ENCODE data around the gene CARS2.
"Not testable (repeated sequence)": the region's sequence is repeated elsewhere in the genome, so short reads cannot be mapped to it uniquely, and the experiment has no call there.

The CARS2 gene

DNA sequence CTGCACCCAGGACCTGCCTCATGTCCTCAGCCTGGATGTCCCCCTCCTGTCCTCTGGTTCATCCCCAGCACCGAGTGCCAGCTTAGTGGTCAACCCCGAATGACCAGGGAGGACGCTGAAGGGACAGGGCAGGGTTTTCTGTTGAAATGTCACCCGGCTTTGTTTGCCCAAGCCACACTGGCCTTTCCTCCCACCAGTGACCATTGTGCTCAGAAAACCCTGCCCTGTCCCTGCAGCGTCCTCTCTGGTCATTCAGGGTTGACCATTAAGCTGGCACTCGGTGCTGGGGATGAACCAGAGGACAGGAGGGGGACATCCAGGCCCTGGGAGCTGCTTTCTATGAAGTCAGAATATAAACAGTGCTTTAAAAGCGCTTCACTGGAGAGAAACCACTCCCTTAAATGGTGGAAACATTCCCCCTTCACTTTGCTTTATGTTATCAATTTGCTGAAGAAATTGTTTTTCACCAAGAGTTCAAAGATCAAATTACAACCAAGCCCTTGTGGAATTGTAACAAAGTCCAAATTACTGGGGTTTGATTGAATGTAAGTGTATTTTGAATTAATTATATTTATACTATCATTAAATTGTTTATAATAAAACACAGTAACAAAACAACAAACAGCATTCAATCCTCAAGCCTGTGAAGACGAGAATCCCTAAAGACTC, 21.4 kb downstream of the CARS2 start:
- no peak for DNase-seq

DNA sequence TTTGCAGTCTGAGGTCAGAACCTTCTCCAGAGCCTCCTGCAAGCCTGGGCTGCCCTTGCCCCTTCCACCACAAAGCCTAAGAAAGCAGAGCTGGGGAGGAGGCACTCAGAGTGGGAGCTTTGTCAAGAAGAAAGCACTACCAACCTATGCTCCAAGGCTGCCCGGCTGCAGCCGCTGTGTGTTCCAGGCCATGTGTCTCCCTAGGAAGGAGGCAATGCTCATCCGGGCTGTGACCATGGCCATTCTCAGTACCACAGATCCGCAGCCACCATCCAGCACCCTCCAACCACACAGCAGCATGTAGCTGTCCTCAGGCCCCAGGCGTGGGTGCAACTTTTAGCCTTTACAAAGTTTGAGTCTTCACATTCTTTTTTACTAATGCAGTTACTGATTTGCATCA, 22.0 kb downstream of the CARS2 start:
- no peak for DNase-seq

DNA sequence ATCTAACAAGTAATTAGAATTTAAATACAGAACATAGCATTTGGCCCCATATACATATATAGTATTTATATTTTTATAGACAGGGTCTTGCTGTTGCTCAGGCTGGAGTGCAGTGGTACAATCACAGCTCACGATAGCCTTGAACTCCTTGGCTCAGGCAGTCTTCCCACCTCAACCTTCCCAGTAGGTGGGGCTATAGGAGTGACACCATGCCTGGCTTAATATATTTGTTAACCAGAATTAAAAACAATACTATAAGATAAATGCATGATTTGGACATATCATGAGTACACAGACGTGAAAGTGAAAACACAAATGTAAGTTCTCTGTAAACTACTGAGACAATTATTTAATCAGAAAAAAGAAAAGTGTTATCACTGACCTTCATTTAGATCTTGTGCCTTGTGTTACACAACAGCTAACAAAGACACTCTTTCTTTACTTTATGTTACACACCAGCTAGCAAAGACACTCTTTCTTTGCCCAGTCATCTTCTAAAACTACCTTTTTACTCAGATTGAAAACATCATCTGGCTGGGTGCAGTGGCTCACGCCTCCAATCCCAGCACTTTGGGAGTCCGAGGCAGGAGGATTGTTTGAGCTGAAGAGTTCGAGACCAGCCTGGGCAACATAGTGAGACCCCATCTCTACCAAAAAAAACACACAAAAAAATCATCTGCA, 22.6 kb downstream of the CARS2 start:
- no peak for DNase-seq

DNA sequence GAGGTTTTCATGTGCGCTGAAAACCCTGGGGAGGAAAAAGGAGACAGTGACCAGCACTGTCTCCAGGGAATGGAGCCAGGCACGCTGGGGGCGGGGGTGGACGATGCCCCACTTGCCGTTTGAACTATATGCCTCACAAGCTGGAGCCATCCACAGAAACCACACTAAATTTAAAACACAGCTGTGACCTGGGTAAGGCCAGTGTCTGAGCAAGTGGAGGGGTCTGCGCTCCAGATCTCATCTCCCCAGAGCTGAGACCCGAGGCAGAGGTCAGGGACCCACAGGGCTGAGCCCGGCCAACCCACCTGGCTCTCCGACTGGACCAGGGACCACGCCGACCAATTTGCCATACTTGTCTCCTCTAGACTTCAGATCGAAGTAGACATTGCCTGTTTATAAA, 23.2 kb downstream of the CARS2 start:
- no peak for DNase-seq

DNA sequence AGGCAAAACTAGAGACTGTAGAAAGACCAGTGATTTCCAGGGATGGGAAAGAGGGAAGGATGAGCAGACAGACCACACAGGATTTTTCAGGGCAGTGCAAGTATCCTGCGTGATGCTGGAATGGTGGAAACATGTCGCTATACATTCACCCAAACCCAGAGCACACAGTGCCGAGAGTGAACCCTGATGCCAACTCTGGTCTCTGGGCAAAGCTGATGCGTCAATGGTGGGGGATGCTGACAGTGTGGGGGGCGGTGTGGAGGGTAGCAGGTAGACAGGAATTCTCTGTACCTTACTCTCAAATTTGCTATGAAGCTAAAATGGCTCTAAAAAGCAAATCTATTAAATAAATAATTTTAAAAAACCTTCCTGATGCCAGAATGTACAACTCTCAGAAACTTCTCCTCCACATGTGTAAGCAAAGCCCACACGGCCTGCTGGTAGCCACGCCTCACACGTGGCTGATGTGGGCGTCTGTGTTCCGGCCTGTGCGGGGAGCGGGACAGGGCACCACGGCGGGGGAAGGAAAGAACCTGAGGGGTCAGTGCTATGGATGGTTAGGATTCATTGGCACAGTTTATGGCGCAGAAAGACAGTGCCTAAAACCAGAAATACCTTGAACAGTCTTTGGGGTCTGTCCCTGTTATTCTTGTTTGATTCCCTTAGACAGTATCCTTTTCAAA, 23.9 kb downstream of the CARS2 start:
- no peak for DNase-seq

DNA sequence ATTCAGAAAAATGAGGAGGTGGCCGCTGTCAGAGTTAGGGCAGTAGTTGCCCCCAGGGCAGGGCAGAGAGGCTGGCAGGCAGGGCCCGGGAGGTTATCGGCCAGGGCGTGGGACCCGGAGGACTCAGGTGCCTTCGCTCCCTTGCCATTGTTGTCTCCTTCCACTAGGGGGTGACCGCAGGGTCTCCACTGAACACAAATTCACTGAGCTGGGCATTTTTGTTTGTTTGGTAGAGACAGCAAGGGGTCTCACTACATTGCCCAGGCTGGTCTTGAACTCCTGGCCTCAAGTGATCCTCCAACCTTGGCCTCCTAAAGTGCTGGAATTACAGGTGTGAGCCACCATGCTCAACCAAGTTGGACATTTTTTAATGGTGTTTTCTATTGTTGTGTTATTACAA, 25.1 kb downstream of the CARS2 start:
- DNase-seq: no peak

DNA sequence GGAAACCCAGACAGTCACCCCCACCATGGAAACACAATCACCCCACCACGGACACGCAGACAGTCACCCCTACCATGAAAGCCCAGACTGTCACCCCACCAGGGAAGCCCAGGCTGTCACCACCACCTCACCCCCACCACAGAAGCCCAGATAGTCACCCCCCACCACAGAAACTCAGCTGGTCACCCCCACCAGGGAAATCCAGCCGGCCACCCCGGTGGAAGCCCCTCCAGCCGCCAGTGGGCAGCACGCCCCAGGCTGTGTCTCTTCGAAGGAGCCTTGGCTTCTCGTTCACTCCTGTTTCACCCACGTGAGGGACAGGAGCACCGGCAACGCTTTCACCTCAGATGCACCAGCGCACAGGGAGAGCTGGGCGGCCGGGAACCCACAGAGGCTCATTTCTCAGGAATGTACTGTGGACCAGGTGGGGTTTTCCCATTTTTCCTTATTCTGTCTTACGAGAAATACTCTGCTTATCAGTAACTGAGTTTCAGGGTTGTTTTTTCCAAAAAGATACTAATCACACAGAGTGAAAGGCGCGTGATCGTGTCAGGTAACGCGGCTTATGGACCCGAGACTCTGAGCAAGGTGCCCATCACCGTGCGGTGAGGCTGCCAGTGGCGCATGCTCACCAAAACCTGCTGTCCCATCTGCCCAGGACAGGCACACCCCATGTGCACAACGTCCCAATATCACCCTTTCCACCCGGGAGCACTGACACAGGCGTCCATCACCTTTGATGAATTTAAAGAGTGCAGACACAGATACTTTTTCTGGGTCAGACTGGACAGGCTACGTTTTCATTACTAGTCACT, 28.0 kb downstream of the CARS2 start:
- no peak for DNase-seq

DNA sequence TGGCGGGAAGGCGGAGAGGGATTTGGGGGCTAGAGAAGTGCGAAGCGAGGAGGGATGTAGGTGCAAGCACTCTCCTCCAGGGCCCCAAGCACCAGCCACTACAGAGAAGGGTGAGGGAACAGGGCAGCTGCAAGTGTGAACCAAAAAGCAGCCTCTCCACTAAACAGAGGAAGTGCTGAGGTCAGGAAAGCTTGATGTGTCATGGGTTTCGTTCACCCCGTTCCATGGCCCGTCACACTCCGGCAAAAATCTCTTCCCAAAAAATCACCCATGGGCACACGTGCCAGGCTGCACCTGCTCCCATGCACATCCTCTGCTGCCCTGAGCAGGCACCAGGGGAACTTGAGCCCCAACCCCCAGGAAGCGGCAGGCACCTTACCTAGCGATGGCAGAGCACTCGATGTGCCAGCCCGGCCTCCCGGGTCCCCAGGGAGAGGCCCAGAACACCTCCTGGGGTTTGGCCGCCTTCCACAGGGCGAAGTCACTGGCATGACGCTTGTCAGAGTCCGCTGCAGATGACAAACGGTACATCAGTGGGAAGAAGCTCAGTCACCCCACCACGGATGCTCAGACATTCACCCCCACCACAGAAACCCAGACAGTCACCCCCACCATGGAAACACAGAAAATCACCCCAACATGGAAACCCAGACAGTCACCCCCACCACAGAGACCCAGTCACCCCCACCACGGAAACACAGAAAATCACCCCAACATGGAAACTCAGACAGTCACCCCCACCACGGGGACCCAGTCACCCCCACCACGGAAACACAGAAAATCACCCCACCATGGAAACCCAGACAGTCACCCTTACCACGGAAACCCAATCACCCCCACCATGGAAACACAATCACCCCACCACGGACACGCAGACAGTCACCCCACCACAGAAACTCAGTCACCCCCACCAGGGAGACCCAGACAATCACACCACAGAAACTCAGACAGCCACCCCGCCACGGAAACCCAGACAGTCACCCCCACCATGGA, 29.0 kb downstream of the CARS2 start:
- no peak for DNase-seq

DNA sequence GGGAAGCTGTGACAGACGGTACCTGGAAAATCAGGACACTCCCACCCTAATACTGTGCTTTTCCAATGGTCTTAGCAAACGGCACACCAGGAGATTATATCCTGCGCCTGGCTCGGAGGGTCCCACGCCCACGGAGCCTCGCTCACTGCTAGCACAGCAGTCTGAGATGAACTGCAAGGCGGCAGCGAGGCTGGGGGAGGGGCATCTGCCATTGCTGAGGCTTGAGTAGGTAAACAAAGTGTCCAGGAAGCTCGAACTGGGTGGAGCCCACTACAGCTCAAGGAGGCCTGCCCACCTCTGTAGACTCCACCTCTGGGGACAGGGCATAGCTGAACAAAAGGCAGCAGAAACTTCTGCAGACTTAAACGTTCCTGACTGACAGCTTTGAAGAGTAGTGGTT, 36.1 kb downstream of the CARS2 start:
- DNase-seq: not testable (repeated sequence)

DNA sequence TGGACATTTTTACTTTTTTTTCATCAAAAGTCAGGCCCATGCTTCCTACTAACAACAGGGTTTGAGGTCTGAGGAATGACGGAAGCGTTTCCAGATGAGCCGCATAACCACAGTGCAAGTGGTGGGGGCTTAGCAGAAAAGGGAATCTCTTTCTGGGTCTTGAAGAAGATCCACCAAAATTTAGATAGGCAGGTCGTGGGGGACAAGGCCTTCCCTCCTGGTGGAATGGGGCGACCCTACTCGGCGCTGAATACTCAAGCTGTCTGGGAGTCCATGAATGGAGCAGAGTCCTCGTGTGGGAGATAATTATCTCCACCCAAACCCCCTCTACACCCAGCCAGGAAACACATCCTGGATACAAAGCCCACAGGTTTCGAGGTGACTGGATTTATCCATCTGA, 36.9 kb downstream of the CARS2 start:
- no peak for DNase-seq

DNA sequence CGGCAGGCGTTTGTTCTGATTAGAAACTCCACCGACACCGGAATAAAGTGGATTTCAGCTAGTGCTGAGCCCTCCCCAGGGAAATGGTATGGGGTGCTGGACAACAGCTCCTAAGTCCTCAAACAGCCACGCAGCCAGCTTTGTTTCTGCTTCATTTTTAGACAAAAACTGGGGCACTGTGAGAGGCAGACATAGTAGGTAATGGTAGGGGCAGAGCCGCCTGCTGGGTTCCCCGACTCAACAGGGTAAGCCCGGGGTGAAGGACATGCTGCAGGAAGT, 39.7 kb downstream of the CARS2 start:
- DNase-seq: no peak

DNA sequence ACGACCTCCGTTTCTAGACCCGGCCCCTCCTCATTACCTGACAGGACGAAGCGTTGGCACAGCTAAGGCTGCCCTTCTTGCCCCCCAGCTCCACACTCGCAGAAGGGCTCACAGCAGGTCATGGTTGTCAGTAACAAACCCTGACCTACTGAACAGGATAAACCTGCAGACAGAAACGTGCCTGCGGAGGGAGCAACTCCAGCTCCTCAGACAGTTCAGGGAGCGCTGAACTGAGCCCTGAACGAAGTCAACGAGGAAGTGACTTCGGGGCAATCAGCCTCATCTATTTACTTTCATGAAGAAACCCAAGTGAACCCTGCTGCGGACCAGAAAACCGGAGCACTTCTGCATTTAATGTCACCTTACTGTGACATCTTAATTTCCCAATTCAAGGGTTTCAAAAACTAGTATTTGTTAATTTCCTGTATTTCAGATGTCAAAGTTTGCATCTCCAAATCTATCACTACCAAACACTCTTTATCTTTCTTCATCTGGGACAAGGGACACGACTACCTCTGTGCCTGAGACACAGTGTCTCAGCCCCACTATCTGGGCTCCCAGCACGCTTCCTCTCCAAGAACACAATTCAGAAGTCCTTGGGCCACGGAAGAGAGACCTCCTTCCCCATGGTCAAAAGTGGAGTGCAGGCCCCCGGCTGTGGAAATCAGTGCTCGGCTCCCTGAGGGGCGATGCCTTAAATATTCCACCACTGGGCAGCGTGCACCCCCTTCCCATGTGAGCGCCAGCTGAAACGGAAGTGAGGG, 40.2 kb downstream of the CARS2 start:
- DNase-seq: no peak

DNA sequence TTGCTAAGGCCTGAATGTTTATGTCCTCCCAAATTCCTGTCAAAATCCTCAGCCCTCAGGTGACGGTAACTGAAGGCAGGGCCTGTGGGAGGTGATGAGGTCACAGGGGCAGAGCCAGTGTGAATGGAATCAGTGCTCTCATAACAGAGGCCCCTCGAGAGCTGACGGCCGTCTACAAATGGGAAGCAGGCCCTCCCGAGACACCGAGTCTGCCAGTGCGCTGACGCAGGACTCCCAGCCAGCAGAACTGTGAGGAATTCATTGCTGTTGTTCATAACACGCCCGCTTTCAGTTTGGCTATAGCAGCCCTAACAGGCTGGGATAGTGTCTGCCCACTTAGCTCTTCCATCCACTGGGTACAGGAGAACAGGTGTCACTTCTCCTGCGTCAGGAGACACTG, 41.2 kb downstream of the CARS2 start:
- no peak for DNase-seq

DNA sequence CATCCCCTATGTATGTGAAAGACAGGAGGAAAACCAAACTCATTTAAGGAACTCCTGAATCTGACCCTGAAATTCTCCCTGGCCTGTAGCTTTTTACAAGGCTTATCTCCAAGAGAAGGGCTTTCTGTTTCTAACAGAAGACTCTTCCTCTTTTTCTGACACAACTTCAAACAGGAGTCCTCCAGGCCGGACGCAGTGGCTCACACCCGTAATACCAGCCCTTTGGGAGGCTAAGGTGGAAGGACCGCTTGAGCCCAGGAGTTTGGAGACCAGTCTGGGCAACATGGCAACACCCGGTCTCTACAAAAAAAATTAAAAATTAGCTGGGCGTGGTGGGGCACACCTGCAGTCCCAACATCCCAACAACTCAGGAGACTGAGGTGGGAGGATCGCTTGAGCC, 41.9 kb downstream of the CARS2 start:
- no peak for DNase-seq

DNA sequence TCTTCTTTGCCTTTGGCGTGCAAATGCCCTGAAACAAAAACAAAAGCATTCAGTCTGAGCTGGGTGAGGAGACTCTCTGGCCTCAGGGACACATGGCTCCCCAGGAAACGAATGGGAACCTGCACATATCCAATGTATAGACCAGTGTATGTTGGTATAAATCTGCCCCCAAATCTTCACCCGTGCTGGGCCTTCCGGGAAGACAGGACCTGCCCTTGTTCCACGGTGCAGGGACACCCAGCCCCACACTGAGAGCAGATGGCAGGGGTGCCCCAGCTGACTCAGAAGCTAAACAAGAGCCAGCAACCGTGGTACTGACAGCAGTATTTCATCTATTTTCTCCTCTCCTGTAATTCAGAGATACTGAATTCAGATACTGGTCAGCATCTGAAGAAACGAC, 42.4 kb downstream of the CARS2 start:
- DNase-seq: no peak

DNA sequence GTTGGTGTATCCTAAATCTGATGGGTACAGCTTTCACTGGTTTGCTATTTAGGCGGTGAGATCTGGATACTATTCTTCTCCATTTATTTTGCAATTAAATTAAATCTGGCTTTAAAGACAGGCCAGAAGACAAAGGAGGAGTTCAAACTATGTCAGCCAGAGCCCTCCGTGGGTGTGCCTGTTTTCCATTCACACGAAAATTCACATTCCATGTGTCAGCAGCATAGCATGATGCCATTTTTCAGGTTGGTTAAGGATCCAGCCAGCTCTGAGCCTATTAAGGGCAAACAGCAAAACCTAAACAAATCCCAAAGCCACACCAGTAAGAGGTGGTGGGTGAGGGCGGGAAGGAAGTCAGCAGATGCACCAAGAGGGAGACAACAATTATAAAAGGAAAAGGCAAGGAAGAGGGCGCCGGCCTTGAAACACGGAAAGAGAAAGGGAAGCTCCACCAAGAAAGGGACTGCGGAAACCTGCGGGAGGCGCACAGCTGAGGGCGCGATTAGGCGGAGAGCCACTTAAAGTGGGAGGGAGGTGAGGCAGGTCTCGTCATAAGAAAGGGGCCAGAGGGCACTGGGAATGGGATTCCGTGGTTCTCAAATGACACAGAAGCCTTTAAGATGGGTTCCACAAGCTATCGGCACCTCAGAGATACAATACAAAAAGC, 43.0 kb downstream of the CARS2 start:
- DNase-seq: no peak

DNA sequence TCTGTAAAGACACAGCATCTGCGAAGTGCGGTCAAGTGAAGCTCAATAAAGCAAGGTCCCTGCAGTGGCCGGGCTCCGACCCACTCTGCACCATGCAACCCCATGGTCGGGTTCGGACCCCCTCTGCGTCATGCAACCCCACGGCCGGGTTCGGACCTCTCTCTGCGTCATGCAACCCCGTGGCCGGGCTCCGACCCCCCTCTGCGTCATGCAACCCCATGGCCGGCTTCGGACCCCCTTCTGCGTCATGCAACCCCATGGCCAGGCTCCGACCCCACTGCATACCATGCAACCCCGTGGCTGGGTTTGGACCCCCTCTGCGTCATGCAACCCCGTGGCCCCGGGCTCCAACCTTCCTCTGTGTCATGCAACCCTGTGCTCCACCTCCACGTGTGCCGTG, 43.8 kb downstream of the CARS2 start:
- no peak for DNase-seq

DNA sequence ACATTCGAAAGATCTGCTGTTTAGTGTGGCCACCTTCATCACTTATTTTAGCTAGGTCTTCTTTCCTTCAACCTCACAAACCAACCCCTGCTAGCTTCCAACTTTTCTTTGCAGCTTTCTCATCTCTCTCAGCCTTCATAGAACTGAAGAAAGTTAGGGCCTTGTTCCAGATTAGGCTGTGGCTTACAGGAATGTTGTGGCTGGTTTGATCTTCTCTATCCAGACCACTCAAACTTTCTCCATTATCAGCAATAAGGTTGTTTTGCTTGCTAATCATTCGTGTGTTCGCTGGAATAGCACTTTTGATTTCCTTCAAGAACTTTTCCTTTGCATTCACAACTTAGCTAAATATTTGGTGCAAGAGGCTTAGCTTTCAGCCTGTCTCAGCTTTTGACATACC, 44.7 kb downstream of the CARS2 start:
- DNase-seq: no peak

DNA sequence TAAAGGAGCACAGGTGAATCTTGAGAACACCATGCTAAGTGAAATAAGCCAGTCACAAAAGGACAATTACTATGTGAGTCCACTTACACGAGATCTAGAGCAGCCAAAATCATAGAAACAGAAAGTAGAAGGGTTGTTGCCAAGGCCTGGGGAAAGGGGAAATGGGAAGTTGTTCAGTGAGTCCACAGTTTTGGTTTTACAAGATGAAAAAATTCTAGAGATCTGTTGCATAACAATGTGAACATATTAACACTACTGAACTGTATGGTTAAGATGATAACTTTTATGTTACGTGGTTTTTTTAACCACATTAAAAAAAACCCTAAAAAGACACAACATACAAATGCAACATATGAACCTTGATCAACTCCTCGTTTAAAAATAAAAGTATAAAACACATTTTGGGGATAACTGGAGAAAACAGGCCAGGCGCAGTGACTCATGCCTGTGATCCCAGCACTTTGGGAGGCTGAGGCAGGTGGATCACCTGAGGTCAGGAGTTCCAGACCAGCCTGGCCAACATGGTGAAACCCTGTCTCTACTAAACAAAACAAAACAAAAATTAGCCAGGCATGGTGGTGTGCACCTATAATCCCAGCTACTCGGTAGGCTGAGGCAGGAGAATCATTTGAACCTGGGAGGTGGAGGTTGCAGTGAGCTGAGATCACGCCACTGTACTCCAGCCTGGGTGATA, 47.6 kb downstream of the CARS2 start:
- DNase-seq: not testable (repeated sequence)

DNA sequence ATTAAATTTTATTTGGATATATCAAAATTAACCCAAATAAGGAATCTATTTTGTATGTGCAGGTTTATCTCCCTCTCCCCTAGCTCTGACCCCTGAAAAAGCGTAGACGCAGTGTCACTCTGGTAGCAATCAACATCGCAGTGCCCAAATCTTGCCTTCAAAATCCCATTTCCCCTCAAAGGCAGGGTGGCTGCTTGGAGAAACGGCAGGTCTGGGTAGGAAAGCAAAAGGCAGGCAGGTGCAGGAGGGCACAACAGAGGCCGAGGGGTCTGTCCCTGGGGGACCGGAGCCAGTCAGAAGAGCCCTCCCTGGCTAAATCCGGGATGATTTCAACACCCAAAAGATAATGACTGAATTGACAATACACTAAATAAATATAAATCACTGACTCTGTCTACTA, 48.7 kb downstream of the CARS2 start:
- no peak for DNase-seq
